Neuronal stem cell (in vitro differentiated cells): ENCODE measurements around the gene TF.

Experiments used
- DNase-seq: peaks from one replicate; pipeline ENCODE4 v3.0.0-alpha.2; 2013; ENCODE audit warnings: low spot score
- H2AFZ ChIP-seq: one replicate; pipeline ENCODE4 v1.6.1; 2013; ENCODE audit warnings: mild to moderate bottlenecking, low read length, inconsistent platforms
- H2AK5ac ChIP-seq: 2 replicates; pipeline ENCODE4 v1.6.1; 2013; ENCODE audit warnings: low read depth, mild to moderate bottlenecking, inconsistent platforms, low read length, moderate library complexity, mixed read lengths
- H2BK120ac ChIP-seq: 2 replicates; pipeline ENCODE4 v1.6.1; 2013; ENCODE audit warnings: low read depth, mild to moderate bottlenecking, inconsistent platforms, low read length, moderate library complexity, mixed read lengths
- H2BK12ac ChIP-seq: one replicate; pipeline ENCODE4 v1.6.1; 2013; ENCODE audit warnings: low read length, inconsistent platforms
- H2BK15ac ChIP-seq: 2 replicates; pipeline ENCODE4 v1.6.1; 2013; ENCODE audit warnings: mild to moderate bottlenecking, low read length, inconsistent platforms, mixed read lengths
- H2BK5ac ChIP-seq: one replicate; pipeline ENCODE4 v1.6.1; 2013; ENCODE audit warnings: inconsistent platforms, mild to moderate bottlenecking, low read length, moderate library complexity
- H3K14ac ChIP-seq: one replicate; pipeline ENCODE4 v1.6.1; 2013; ENCODE audit warnings: low read length, inconsistent platforms
- H3K18ac ChIP-seq: 2 replicates; pipeline ENCODE4 v1.6.1; 2013; ENCODE audit warnings: low read length, inconsistent platforms
- H3K23ac ChIP-seq: 2 replicates; pipeline ENCODE4 v1.6.1; 2013; ENCODE audit warnings: low read depth, mild to moderate bottlenecking, mixed read lengths, low read length, inconsistent platforms; ENCODE audit not compliant: poor library complexity
- H3K27ac ChIP-seq: replicated peaks from 3 replicates; pipeline ENCODE4 v1.5.1; 2013; ENCODE audit warnings: low read length, inconsistent platforms
- H3K27me3 ChIP-seq, 3 experiments: 2 replicates each; pipeline ENCODE4 v1.6.1; 2013; ENCODE audit warnings: low read length in 3 of 3, mild to moderate bottlenecking in 2 of 3, inconsistent platforms in 1 of 3, low read depth in 1 of 3, mixed read lengths in 1 of 3, moderate library complexity in 1 of 3; ENCODE audit not compliant: control insufficient read depth in 3 of 3, insufficient read depth in 3 of 3
- H3K36me3 ChIP-seq, 2 donors: replicated peaks in 1 of 2; 2 replicates each; pipeline ENCODE4 v1.6.1; 2013; ENCODE audit warnings: low read length in 2 of 2; ENCODE audit not compliant: control insufficient read depth in 2 of 2, insufficient read depth in 2 of 2
- H3K4ac ChIP-seq: 2 replicates; pipeline ENCODE4 v1.6.1; 2013; ENCODE audit warnings: inconsistent platforms, mild to moderate bottlenecking, low read length, moderate library complexity
- H3K4me1 ChIP-seq, 2 donors: 1 replicate in 1 of 2; 2 replicates in 1 of 2; pipeline ENCODE4 v1.6.1; 2013; ENCODE audit warnings: low read length in 2 of 2, low read depth in 1 of 2; ENCODE audit not compliant: control insufficient read depth in 2 of 2, insufficient read depth in 1 of 2
- H3K4me2 ChIP-seq: one replicate; pipeline ENCODE4 v1.6.1; 2013; ENCODE audit warnings: mild to moderate bottlenecking, low read length, inconsistent platforms; ENCODE audit not compliant: insufficient read depth, poor library complexity, severe bottlenecking
- H3K4me3 ChIP-seq, 2 donors: 2 replicates each; pipeline ENCODE4 v1.5.1; 2013; ENCODE audit warnings: low read length in 2 of 2, mild to moderate bottlenecking in 2 of 2, inconsistent platforms in 1 of 2, moderate library complexity in 1 of 2
- H3K79me1 ChIP-seq: one replicate; pipeline ENCODE4 v1.6.1; 2013; ENCODE audit warnings: low read depth, mild to moderate bottlenecking, inconsistent platforms, low read length, moderate library complexity
- H3K9ac ChIP-seq: one replicate; pipeline ENCODE4 v1.6.1; 2013; ENCODE audit warnings: mild to moderate bottlenecking, low read depth, low read length, inconsistent platforms; ENCODE audit not compliant: poor library complexity
- H3K9me3 ChIP-seq, 2 donors: replicated peaks in 1 of 2; 2 replicates each; pipeline versions ENCODE3 to v1.6.1; 2013; ENCODE audit warnings: low read length in 2 of 2, mild to moderate bottlenecking in 2 of 2, inconsistent platforms in 1 of 2, low read depth in 1 of 2, mixed read lengths in 1 of 2, moderate library complexity in 1 of 2; ENCODE audit not compliant: control insufficient read depth in 2 of 2, insufficient read depth in 1 of 2
- H4K8ac ChIP-seq: one replicate; pipeline ENCODE4 v1.6.1; 2013; ENCODE audit warnings: low read depth, mild to moderate bottlenecking, inconsistent platforms, low read length, moderate library complexity
- H4K91ac ChIP-seq: one replicate; pipeline ENCODE4 v1.6.1; 2013; ENCODE audit warnings: low read length, low read depth, mild to moderate bottlenecking, inconsistent platforms; ENCODE audit not compliant: poor library complexity
- WGBS, 2 donors: extraction: QIAGEN DNeasy Blood & Tissue Kit; methylation state at CpG; one replicate each; pipeline ENCODE4 v1.1.7; 2013; ENCODE audit warnings: missing lambda C conversion rate in 2 of 2, mixed read lengths in 1 of 2; ENCODE audit not compliant: insufficient read length in 2 of 2, insufficient replicate concordance in 1 of 2; ENCODE audit errors: extremely low coverage in 2 of 2; 5-methylcytosine and 5-hydroxymethylcytosine counted together

The TF gene

DNA sequence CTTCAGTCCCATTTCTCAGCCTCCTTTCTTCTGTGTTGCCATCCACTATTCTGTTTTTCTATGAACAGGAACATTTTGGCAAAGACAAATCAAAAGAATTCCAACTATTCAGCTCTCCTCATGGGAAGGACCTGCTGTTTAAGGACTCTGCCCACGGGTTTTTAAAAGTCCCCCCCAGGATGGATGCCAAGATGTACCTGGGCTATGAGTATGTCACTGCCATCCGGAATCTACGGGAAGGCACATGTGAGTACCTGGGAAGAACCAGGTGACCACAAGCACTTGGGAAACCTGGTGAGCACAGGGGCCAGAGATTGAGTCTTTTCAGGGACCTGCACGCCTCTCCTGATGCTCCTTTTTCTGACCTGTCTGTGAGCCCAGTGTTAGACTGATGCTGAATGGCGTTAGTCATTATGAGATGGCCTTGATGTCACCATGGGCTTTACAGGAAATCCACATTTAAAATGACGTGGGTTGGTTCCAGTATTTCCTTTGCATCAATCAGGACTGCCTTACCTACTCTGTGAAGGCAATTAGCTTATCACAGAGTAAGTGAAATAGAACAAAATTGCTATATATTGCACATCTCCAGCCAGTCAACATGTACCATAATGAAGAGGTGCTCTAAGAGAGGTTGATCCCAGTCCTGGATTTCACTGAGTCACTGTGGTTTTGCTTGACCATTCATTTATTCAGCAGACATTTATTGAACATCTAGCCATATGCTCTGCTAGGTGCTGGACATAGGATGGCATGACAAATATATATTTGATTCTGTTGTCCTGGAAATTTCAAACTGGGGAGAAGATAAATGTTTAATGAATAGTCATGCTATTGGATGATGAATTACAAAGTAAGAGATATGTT lies 11.7 kb downstream of the TF start:
- no peaks in the 10 kb centered on the region for H3K79me1 ChIP-seq
- H3K4me1 ChIP-seq, result no peaks in the 10 kb centered on the region
- no peak overlapping the region for H2BK120ac ChIP-seq
- no peak overlapping the region for H3K4me3 ChIP-seq
- no peak overlapping the region for H3K4ac ChIP-seq
- no peak overlapping the region for H2AFZ ChIP-seq
- no peak overlapping the region for H2BK5ac ChIP-seq
- no peaks in the 10 kb centered on the region for H3K9me3 ChIP-seq
- H4K8ac ChIP-seq, result no peak overlapping the region
- WGBS, 2 donors, result no CpG with 5 or more reads among the region's 6 CpGs
- no peaks in the 10 kb centered on the region for H3K36me3 ChIP-seq
- no peak for DNase-seq
- H2BK12ac ChIP-seq, result no peak overlapping the region
- no peak overlapping the region for H3K14ac ChIP-seq
- H3K9ac ChIP-seq, result no peak overlapping the region
- H2AK5ac ChIP-seq, result no peak overlapping the region
- H4K91ac ChIP-seq, result no peak overlapping the region
- H3K23ac ChIP-seq, result no peak overlapping the region
- no peak overlapping the region for H3K27ac ChIP-seq
- H3K4me2 ChIP-seq, result no peak overlapping the region
- no peak overlapping the region for H3K18ac ChIP-seq
- no peak overlapping the region for H2BK15ac ChIP-seq
- peaks cover 0 to 48% (median 0%) of the 10 kb centered on the region in 3 experiments for H3K27me3 ChIP-seq

DNA sequence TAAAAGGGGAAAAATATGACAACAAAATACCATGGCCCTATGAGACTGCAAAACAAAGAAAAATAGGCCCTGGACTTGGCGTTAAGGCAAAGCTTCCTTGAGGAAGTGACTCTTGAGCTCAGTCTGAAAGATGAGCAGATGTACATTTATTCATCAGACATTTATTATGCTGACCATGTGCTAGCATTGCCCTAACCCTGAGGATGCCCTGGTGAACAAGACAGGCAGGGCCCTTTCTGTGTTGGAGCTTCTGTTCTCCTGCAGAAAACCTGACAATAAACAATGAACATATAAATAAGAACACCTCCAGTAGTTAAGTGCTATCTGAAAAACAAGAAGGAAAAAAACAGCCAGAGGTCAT lies 12.4 kb downstream of the TF start:
- no peak overlapping the region for H2BK5ac ChIP-seq
- no peak overlapping the region for H2AK5ac ChIP-seq
- H3K27me3 ChIP-seq, result peaks cover 0 to 48% (median 0%) of the 10 kb centered on the region in 3 experiments
- no peaks in the 10 kb centered on the region for H3K79me1 ChIP-seq
- H3K23ac ChIP-seq, result no peak overlapping the region
- H2BK15ac ChIP-seq, result no peak overlapping the region
- H3K9me3 ChIP-seq, result no peaks in the 10 kb centered on the region
- H3K4me3 ChIP-seq, result no peak overlapping the region
- H2BK12ac ChIP-seq, result no peak overlapping the region
- H3K36me3 ChIP-seq, result no peaks in the 10 kb centered on the region
- no peak overlapping the region for H2AFZ ChIP-seq
- no peak for DNase-seq
- H4K91ac ChIP-seq, result no peak overlapping the region
- H2BK120ac ChIP-seq, result no peak overlapping the region
- no peaks in the 10 kb centered on the region for H3K4me1 ChIP-seq
- WGBS, 2 donors, result no CpG with 5 or more reads among the region's 1 CpG
- no peak overlapping the region for H3K27ac ChIP-seq
- no peak overlapping the region for H4K8ac ChIP-seq
- H3K4ac ChIP-seq, result no peak overlapping the region
- H3K9ac ChIP-seq, result no peak overlapping the region
- H3K18ac ChIP-seq, result no peak overlapping the region
- no peak overlapping the region for H3K14ac ChIP-seq
- no peak overlapping the region for H3K4me2 ChIP-seq

DNA sequence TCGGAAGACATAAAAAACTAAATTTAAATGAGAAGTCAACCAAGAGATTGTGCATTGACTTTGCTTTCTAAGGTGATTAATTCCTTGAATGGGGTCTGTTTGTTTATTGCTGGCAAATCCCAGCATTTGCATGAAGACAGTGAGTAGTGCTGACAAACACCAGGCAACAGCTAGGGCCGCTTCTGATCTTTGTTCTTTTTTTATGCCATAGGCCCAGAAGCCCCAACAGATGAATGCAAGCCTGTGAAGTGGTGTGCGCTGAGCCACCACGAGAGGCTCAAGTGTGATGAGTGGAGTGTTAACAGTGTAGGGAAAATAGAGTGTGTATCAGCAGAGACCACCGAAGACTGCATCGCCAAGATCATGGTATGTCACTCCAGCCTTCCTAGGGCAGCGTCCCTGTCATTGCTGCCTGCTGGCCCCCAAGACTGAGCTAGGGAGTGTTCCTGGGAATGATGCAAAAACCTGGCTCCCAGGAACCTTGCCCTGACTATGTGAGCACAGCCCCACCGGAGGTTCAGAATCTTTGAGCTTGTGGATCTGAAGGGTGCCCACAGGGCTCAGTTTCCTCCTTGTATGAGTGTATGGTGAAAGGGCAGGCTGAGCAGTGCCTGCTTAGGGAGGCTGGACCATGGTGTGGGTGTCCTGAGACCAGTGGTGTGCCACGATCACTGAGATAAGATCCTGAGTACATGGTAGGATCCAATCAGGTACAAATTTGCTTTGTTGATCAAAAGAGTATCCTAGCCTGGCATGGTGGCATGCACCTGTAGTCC lies 13.0 kb downstream of the TF start:
- Histone ChIP-seq H3K4me3 (no peak overlapping the region), H3K27ac (no peak overlapping the region), H3K27me3 (peaks cover 0 to 43% (median 0%) of the 10 kb centered on the region in 3 experiments), H2AFZ (no peak overlapping the region), H3K4me1 (no peaks in the 10 kb centered on the region), H2BK12ac (no peak overlapping the region), H2BK5ac (no peak overlapping the region), H3K18ac (no peak overlapping the region), H3K36me3 (no peaks in the 10 kb centered on the region), H3K14ac (no peak overlapping the region), H3K9me3 (no peaks in the 10 kb centered on the region), H3K9ac (no peak overlapping the region), H3K23ac (no peak overlapping the region), H3K79me1 (no peaks in the 10 kb centered on the region), H3K4me2 (no peak overlapping the region), H2BK15ac (no peak overlapping the region), H3K4ac (no peak overlapping the region), H4K91ac (no peak overlapping the region), H2AK5ac (no peak overlapping the region), H4K8ac (no peak overlapping the region), H2BK120ac (no peak overlapping the region)
- no CpG with 5 or more reads among the region's 9 CpGs for WGBS, 2 donors
- no peak for DNase-seq

DNA sequence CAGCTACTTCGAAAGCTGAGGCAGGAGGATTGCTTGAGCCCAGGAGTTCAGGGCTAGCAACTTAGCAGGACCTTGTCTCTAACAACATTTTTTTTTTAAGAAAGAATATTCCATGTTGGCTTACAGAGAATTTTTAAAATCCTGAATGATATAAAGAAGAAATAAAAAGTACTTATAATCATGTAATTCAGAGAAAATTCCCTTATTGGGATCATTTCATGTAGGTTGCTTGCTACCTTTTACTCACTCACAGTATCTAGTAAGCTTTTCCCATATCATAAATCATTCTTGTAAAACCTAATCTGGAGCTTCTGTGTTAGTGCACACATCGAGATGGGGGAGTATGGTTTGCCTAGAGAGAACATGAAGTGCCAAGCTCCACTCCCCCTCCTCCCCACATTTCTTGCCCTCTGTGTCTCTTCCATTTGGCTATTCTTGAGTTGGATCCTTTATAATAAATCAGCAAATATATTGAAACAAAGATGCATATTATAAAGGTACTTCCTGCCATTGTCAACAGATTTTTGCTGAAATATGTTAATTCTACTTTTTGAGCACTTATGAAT lies 13.6 kb downstream of the TF start:
- Histone ChIP-seq H3K4me2 (no peak overlapping the region), H3K14ac (no peak overlapping the region), H3K4me3 (no peak overlapping the region), H3K18ac (no peak overlapping the region), H3K4me1 (no peaks in the 10 kb centered on the region), H2AK5ac (no peak overlapping the region), H3K4ac (no peak overlapping the region), H2BK15ac (no peak overlapping the region), H3K9me3 (no peaks in the 10 kb centered on the region), H2BK120ac (no peak overlapping the region), H4K91ac (no peak overlapping the region), H3K27me3 (peaks cover 0 to 41% (median 0%) of the 10 kb centered on the region in 3 experiments), H3K79me1 (no peaks in the 10 kb centered on the region), H3K36me3 (no peaks in the 10 kb centered on the region), H2BK12ac (no peak overlapping the region), H2BK5ac (no peak overlapping the region), H2AFZ (no peak overlapping the region), H3K23ac (no peak overlapping the region), H4K8ac (no peak overlapping the region), H3K27ac (no peak overlapping the region), H3K9ac (no peak overlapping the region)
- WGBS, 2 donors, result no CpG with 5 or more reads among the region's 2 CpGs
- DNase-seq, result no peak
